HepG2 (cell line): ENCODE data around the gene TUBGCP6. TPM values are rescaled to one million over a fixed set of nuclear protein-coding genes. Genes with fewer than 3 reads are reported as not detected.
A peak's percentile ranks its signal among the peaks of the same experiment; 100 is the strongest.

ENCODE experiments used
- AGO2 ChIP-seq: fragments of 200-400 bp; formaldehyde crosslinking; optimal IDR thresholded peaks from 2 replicates; pipeline ENCODE3; 2017; ENCODE audit warnings: mild to moderate bottlenecking, low read depth, low read length, moderate library complexity
- ARID4A ChIP-seq: sonication (generic); formaldehyde crosslinking; IDR thresholded peaks from 2 replicates; pipeline ENCODE4 v1.5.0; 2020; ENCODE audit warnings: mild to moderate bottlenecking, missing genetic modification reagents, borderline replicate concordance
- BHLHE40 ChIP-seq: IDR thresholded peaks from 2 replicates; pipeline ENCODE4 v1.6.1; 2011; ENCODE audit warnings: low read length, improper control_type of control experiment
- CTCF ChIP-seq: sonication (generic); formaldehyde crosslinking; IDR thresholded peaks from 2 replicates; pipeline ENCODE4 v1.5.0; 2020; ENCODE audit warnings: mild to moderate bottlenecking, missing genetic modification reagents, moderate library complexity
- FOXC1 ChIP-seq: sonication (generic); formaldehyde crosslinking; IDR thresholded peaks from 2 replicates; pipeline ENCODE4 v1.8.0; 2022; ENCODE audit warnings: mild to moderate bottlenecking, missing genetic modification reagents, borderline replicate concordance
- HINFP ChIP-seq: sonication (generic); formaldehyde crosslinking; IDR thresholded peaks from 2 replicates; pipeline ENCODE4 v1.4.0; 2020; ENCODE audit warnings: low read depth, mild to moderate bottlenecking, missing genetic modification reagents
- KDM5B ChIP-seq: sonication (generic); formaldehyde crosslinking; IDR thresholded peaks from 2 replicates; pipeline ENCODE4 v1.4.0; 2020; ENCODE audit warnings: missing genetic modification reagents, mild to moderate bottlenecking, borderline replicate concordance
- RBFOX2 ChIP-seq: fragments of 200-400 bp; formaldehyde crosslinking; IDR thresholded peaks from 2 replicates; pipeline ENCODE4 v1.6.1; 2017; ENCODE audit warnings: low read depth, mild to moderate bottlenecking, low read length
- SSRP1 ChIP-seq: IDR thresholded peaks from 2 replicates; pipeline ENCODE4 v1.6.1; 2016; ENCODE audit warnings: control low read depth
- TEF ChIP-seq: sonication (generic); formaldehyde crosslinking; IDR thresholded peaks from 2 replicates; pipeline ENCODE4 v1.5.0; 2020; ENCODE audit warnings: missing genetic modification reagents
- TGIF2 ChIP-seq: IDR thresholded peaks from 2 replicates; pipeline ENCODE4 v1.6.1; 2016; ENCODE audit warnings: control low read depth, missing compliant biosample characterization
- ZBTB33 ChIP-seq: sonication (generic); formaldehyde crosslinking; IDR thresholded peaks from 2 replicates; pipeline ENCODE4 v1.4.0; 2020; ENCODE audit warnings: missing genetic modification reagents
- ZNF263 ChIP-seq: sonication (generic); formaldehyde crosslinking; IDR thresholded peaks from 2 replicates; pipeline ENCODE4 v1.4.0; 2020; ENCODE audit warnings: missing genetic modification reagents
- polyA plus RNA-seq, 8 experiments: library from polyadenylated mRNA; depleted of rRNA in 3 of 8; stranded (reverse) in 7 of 8; unstranded in 1 of 8; fragments of >200 nt; fragmentation: Illumina TruSeq in 4 of 8; extraction: Trizol in 4 of 8; gene quantifications; 2 replicates each; pipeline versions ENCODE4 v1.2.1 to v1.2.3, GENCODE V29; 2011 to 2016; ENCODE audit warnings: low read depth in 4 of 8, missing spikeins in 1 of 8, mixed read lengths in 1 of 8; ENCODE audit not compliant: insufficient read depth in 1 of 8
- total RNA-seq, 5 experiments: library from RNA; depleted of rRNA; stranded (reverse); fragments of >200 nt; fragmentation: Illumina TruSeq; extraction: Trizol; gene quantifications; 2 replicates each; pipeline ENCODE4 v1.2.3, GENCODE V29; 2016; ENCODE audit warnings: low read depth in 1 of 5

The TUBGCP6 gene
- total and polyA plus RNA-seq, 2 of the 13 experiments (the other 11 are each of a cell fraction or from before 2014, with no cell fraction given) = 14.6 to 15.7 TPM

- TF ChIP-seq CTCF (CRISPR knock-in tag) = no peak
- peak; percentile 80 for TF ChIP-seq AGO2
- peak; percentile 74 for TF ChIP-seq BHLHE40
- TF ChIP-seq ZNF263 = peak; percentile 77
- TF ChIP-seq HINFP (CRISPR knock-in tag) = no peak
- TF ChIP-seq ZBTB33 (CRISPR knock-in tag) = 0 out of 2 replicates have a peak, but pooled peaks have one; percentile 12
- TF ChIP-seq TGIF2 (CRISPR knock-in tag) = no peak
- no peak for TF ChIP-seq KDM5B (CRISPR knock-in tag)
- TF ChIP-seq RBFOX2 = peak; percentile 38
- 0 out of 2 replicates have a peak, but pooled peaks have one; percentile 42 for TF ChIP-seq FOXC1 (CRISPR knock-in tag)
- 0 out of 2 replicates have a peak, but pooled peaks have one; percentile 13 for TF ChIP-seq SSRP1
- TF ChIP-seq ARID4A (CRISPR knock-in tag) = peak; percentile 35; the same call in 1 of the 2 replicates
- no peak for TF ChIP-seq TEF (CRISPR knock-in tag)
These were observed 25.7 kb downstream of the TUBGCP6 start (continued) for GRCh38 chr22:50218996-50219727.
